Coronary artery (tissue), 2 donors: ENCODE measurements around the gene CISTR.
"Not testable (repeated sequence)": the region's sequence is repeated elsewhere in the genome, so short reads cannot be mapped to it uniquely, and the experiment has no call there.

Source experiments
- DNase-seq: peaks from one replicate; pipeline ENCODE4 v3.0.0-alpha.2; 2017; ENCODE audit warnings: low spot score
- H3K27ac ChIP-seq, 2 donors: fragments of 200-600 bp; sonication (generic); one replicate each; pipeline ENCODE4 v1.5.1; 2016 to 2019
- H3K4me3 ChIP-seq: fragments of 200-600 bp; sonication (generic); 2 replicates; pipeline ENCODE4 v1.5.1; 2016; ENCODE audit warnings: mild to moderate bottlenecking, moderate library complexity
- TF ChIP-seq, protein P1 (sequence below): fragments of 200-600 bp; sonication (generic); IDR thresholded peaks from one replicate; pipeline ENCODE4 v1.5.1; 2019; ENCODE audit warnings: antibody characterized with exemption

Gene CISTR

DNA sequence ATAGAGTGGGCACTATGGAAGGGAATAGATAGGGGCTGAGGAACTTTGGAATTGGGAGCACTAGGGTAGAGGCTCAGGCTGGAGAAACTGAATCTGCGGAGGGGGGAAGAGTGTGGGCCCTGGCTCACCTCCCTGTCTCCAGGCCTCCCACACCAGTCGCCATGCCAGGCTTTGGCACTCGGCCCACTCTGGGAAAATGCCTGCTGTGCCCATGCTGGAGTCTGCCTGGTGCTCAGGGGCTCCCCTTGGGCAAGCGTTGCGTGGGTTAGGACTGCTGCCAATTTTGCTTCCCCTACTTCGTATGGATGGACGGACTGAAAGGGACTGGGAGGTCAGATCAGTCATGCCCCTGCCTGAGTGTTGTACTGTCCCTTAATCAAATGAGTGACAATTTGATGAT is 34.6 kb upstream of the CISTR start:
- TF ChIP-seq, protein P1, sequence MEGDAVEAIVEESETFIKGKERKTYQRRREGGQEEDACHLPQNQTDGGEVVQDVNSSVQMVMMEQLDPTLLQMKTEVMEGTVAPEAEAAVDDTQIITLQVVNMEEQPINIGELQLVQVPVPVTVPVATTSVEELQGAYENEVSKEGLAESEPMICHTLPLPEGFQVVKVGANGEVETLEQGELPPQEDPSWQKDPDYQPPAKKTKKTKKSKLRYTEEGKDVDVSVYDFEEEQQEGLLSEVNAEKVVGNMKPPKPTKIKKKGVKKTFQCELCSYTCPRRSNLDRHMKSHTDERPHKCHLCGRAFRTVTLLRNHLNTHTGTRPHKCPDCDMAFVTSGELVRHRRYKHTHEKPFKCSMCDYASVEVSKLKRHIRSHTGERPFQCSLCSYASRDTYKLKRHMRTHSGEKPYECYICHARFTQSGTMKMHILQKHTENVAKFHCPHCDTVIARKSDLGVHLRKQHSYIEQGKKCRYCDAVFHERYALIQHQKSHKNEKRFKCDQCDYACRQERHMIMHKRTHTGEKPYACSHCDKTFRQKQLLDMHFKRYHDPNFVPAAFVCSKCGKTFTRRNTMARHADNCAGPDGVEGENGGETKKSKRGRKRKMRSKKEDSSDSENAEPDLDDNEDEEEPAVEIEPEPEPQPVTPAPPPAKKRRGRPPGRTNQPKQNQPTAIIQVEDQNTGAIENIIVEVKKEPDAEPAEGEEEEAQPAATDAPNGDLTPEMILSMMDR = no peak
- no peak for DNase-seq
- H3K4me3 ChIP-seq = no peak overlapping the region
- H3K27ac ChIP-seq = no peak overlapping the region

DNA sequence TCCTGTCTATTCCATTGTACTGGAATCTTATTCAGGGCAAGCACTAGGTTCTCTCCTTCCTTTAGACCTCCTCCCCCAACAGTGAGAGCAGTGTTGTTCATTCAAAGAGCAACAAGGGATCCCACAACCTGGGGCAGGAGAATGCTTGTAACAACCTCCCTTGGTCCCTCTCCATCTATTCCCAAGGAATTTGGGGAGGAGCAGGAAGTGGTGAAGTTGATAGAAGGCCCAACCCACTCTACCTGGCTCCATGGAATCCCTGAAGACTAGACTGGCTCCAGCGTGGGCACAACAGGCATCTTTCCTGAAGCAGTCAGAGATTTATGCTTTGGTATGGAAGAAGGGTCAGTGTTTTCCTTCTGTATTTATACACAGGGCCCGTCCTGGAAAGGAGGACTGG is 33.4 kb upstream of the CISTR start:
- TF ChIP-seq, protein P1 = no peak
- no peak for DNase-seq
- Histone ChIP-seq H3K4me3 (no peak overlapping the region), H3K27ac (no peak overlapping the region)

DNA sequence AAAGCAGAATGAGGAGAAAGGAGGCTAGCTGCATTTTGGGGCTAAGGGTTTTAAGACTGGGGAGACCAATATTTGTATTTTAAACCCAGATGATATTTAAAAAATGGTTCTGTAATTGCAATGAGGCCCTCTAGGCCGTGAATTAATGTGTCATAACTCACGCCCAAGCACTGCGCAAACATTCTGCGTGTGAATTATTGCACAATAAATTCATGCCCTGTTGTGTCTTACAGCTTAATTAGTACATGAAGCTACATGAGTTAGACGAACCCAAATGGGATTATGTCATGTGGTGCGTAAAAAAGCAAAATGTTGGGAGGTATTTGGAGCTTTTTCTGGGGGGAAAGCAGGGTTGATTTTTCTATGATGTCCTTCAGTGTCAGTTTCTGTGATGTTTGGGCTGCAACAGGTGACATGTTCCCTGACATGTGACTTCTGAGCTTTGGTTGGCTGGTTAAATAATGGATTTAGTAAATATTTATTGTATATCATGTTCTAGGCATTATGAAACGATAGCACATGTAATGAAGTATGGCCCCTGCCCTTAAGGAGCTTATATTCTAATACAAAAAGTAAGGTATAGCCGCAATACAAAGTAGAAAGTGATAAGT is 30.4 kb upstream of the CISTR start:
- TF ChIP-seq, protein P1 = no peak
- Histone ChIP-seq H3K4me3 (no peak overlapping the region), H3K27ac (no peak overlapping the region)
- no peak for DNase-seq

DNA sequence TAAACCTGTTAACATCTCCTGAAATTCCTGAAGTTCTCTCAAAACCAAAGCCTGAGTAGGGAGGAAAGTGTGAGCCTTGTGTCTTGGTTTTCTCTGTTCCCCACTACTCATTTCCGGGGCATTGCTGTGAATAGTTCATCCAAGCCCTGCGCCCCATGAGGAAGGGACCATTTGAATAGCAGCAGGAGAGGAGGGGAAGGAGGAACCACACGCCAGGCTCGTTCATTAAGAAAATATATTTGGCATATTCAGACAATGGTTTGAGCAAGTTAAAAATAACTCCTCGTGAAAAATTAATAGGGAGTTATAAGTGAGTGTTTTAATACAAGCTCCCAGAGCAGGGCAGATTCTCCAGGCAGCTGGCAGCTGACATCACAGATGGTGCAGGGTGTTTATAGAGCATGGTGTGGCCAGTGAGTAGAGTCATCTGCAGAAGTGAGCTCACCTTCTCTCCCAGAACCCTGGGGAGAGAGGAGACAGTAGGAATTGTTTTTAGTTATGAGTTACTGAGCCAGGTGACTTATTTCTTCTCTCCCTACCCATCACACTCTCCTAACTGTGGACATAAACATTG is 29.5 kb upstream of the CISTR start:
- Histone ChIP-seq H3K27ac (no peak overlapping the region), H3K4me3 (no peak overlapping the region)
- DNase-seq = no peak
- TF ChIP-seq, protein P1 = no peak

DNA sequence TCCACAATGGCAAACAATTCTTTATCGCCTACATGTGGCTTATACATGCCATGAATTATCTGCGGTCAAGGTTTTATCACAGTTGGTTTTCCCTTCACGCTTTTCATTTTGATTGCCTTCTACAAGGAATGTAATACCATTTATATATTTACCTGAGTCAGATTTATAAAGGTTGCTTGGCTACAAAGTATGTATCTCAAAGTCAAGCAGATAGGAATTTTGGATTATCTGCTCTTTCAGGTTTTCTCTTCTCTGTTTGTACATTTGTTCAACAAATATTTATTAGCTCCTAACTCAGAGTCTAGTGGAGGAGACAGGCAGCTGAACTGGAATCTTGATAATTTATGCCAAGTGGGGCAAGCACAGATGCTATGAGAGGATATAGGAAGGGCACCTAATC is 28.5 kb upstream of the CISTR start:
- no peak for DNase-seq
- TF ChIP-seq, protein P1 = no peak
- Histone ChIP-seq H3K4me3 (no peak overlapping the region), H3K27ac (no peak overlapping the region)

DNA sequence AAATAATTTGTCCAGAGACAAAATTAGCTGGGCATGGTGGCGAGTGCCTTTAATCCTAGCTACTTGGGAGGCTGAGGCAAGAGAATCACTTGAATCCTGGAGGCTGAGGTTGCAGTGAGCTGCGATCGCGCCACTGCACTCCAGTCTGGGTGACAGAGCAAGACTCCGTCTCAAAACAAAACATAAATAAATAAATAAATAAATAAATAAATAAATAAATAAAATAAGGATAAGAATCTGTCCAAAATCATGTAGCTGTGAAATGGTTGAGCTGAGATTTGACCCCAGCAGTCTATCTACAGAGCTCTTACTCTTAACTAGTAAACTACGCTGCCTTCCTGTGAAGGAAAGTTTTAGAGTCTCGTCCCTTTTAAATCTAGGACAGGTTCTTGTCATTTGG is 27.9 kb upstream of the CISTR start:
- not testable (repeated sequence) for H3K27ac ChIP-seq, H3K4me3 ChIP-seq, DNase-seq

DNA sequence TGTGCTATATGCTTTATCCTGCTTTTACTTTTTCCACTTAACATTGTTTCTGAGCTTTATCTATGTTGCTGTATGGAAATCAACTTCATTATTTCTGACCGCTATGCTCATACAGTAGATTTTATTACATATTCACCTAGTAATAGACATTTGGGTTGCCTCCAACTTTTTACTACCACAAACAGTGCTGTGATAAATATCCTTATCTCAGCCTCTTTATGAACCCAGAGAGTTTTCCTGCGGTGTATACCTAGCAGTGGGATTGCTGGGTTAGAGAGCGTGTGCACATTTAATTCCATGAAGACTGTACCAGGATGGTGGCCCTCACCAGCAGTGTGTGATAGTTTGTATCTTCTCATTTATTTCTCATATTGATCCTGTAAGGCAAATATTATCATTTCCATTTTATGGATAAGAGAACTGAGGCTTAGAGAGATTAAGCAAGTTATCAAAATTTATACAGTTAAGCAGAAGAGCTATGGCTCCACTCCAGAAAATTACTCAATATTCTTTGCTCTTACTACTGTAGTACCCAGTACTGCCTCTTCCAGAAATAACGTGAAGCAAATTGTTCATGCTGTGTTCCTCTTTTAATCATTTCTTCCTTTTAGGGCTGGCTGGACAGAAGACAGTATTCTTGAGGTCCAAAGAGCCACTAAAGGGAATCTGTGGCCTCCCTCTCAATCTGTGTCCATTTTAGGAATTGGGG is 26.3 kb upstream of the CISTR start:
- TF ChIP-seq, protein P1 = no peak
- Histone ChIP-seq H3K4me3 (no peak overlapping the region), H3K27ac (no peak overlapping the region)
- DNase-seq = no peak
